GM18499 (cell line): ENCODE measurements around the gene VPS13D.

Experiments
- ATAC-seq: cut with Tn5 transposase; IDR thresholded peaks from one replicate; pipeline ENCODE4 v1.9.1; 2021; ENCODE audit warnings: moderate number of reproducible peaks; ENCODE audit not compliant: insufficient read depth, unreplicated experiment

VPS13D gene

GRCh38 chr1:12478612-12478985 is 248.8 kb downstream of the VPS13D start:
- no peak for ATAC-seq

- ATAC-seq = no peak
Measured at GRCh38 chr1:12479311-12479710, 249.5 kb downstream of the VPS13D start.

GRCh38 chr1:12480041-12480440 is 250.2 kb downstream of the VPS13D start:
- no peak for ATAC-seq

GRCh38 chr1:12480748-12481362 is 251.0 kb downstream of the VPS13D start:
- no peak for ATAC-seq

GRCh38 chr1:12481928-12482327 is 252.1 kb downstream of the VPS13D start:
- no peak for ATAC-seq

- no peak for ATAC-seq
Measured at GRCh38 chr1:12482988-12483387, 253.2 kb downstream of the VPS13D start.

GRCh38 chr1:12485231-12486058 is 255.6 kb downstream of the VPS13D start:
- no peak for ATAC-seq

- no peak for ATAC-seq
Measured at GRCh38 chr1:12486059-12486341, 256.2 kb downstream of the VPS13D start.

- ATAC-seq = no peak
Measured at GRCh38 chr1:12486401-12487005, 256.7 kb downstream of the VPS13D start.

GRCh38 chr1:12487520-12487919 is 257.7 kb downstream of the VPS13D start:
- ATAC-seq = no peak

- no peak for ATAC-seq
Measured at GRCh38 chr1:12488666-12489354, 259.0 kb downstream of the VPS13D start.

- no peak for ATAC-seq
Measured at GRCh38 chr1:12490532-12491142, 260.8 kb downstream of the VPS13D start.

GRCh38 chr1:12491656-12492055 is 261.8 kb downstream of the VPS13D start:
- ATAC-seq = no peak

- ATAC-seq = no peak
Measured at GRCh38 chr1:12495725-12496124, 265.9 kb downstream of the VPS13D start.

GRCh38 chr1:12496154-12496961 is 266.5 kb downstream of the VPS13D start:
- ATAC-seq = no peak

GRCh38 chr1:12499539-12500240 is 269.9 kb downstream of the VPS13D start:
- ATAC-seq = no peak

- ATAC-seq = no peak
Measured at GRCh38 chr1:12501661-12502060, 271.8 kb downstream of the VPS13D start.

GRCh38 chr1:12502336-12503109 is 272.7 kb downstream of the VPS13D start:
- ATAC-seq = no peak

- no peak for ATAC-seq
Measured at GRCh38 chr1:12503709-12504108, 273.9 kb downstream of the VPS13D start.
